CD4-positive, alpha-beta T cell treated with Interleukin-1 beta for 1 hour (primary cell): ENCODE results near the gene NDUFC2.
"Not testable (repeated sequence)": the region's sequence is repeated elsewhere in the genome, so short reads cannot be mapped to it uniquely, and the experiment has no call there.

Experiments used
- DNase-seq, 2 donors: peaks; one replicate each; pipeline ENCODE4 v3.0.0-alpha.2; 2020 to 2022

The NDUFC2 gene

DNA sequence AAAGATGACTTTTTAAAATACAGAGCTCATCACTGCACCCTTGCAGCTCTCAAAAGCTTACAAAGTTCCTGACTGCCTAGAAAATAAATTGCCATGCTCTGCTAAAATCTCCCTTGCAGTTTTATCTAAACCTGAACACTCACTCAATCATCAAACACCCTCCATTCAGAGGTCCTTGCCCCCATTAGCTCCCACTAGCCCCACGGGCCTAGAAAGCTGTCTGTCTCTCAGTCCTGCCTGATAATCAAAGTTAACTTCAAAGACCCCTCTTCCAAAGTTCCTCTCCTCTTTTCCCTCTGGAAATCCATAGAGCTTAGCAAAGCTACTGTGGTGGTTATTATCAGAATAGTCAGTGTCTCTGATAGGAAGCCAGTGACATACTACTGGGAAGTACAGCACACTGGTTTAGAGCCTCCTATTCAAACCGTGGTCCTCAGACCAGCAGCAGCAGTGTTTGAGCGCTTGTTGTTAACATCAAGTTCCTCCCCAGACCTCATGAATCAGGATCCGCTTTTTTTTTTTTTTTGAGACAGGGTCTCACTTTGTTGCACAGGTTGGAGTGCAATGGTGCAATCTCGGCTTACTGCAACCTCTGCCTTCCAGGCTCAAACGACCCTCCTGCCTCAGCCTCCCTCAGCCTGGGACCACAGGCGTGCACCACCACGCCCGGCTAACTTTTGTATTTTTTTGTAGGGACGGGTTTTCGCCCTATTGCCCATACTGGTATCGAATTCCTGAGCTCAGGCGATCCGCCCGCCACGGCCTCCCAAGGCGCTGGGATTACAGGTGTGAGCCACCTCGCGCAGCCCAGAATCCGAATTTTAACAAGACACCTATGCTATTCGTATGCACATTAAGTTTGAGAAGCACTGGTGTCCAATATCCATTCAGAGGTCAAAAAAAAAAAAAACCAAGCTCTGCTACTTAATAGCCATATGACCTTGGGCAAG is 1.2 kb downstream of the NDUFC2 start:
- no peak for DNase-seq

GRCh38 chr11:78077592-78077991 is 2.1 kb downstream of the NDUFC2 start:
- not testable (repeated sequence) for DNase-seq

GRCh38 chr11:78076733-78077403 is 2.8 kb downstream of the NDUFC2 start:
- DNase-seq = no peak

- no peak for DNase-seq
Observed at GRCh38 chr11:78074756-78075155, 4.9 kb downstream of the NDUFC2 start.

GRCh38 chr11:78072455-78072854 is 7.2 kb downstream of the NDUFC2 start:
- DNase-seq = no peak

DNA sequence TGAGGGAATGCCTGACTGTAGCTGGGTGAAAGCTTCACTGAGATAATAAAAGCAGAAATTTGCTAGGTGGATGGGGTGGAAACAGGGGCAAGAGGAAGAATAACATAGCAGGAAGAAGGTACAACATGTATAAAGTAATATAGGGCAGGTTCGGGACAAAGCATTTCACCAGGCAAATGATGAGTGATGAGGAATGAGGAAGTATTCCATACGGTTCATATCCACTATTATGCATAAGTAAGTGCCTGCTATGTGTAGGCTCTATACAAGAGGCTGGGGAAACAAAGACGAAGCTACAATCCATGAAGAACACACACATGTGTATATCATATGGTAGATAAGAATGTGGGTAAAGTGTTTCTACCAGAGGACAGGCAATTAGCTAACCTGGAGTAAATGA is 7.9 kb downstream of the NDUFC2 start:
- DNase-seq = no peak

- no peak for DNase-seq
Observed at GRCh38 chr11:78070621-78071020, 9.0 kb downstream of the NDUFC2 start.

DNA sequence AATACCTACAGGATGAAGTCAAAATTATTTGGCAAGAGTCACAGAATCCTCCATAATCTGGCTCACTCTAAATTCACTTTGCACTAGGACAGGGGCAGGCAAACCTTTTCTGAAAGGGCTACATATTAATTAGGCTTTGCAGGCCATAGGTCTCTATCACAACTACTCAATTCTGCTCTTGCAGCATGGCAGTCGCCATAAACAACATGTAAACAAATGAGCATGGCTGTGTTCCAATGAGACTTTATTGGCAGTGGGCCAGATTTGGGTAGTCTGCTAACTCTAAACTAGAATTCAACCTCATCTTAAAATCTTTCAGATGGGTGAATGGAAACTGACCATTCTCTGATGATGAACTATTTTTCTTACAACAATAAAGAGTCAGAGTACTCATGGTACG is 10.2 kb downstream of the NDUFC2 start:
- no peak for DNase-seq

DNA sequence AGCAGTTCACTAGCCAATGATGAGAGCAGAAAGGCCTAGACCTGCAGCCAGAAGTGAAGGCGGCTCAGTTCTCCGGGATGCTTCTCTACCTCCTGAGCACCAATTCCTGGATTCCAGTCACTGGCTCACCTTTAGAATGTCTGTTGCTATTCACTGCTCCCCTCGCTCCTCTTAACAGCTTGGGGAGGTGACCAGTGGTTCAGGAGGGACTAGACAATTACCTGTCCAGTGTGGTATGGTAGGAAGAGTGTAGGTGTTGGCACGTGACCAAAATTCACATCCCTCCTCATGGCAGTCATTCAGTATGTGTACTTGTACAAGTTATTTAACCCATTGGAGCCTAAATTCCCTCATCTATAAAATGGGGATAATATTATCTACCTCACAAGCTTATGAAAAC is 12.0 kb downstream of the NDUFC2 start:
- no peak for DNase-seq

- DNase-seq = no peak
Observed at GRCh38 chr11:78066471-78066870, 13.2 kb downstream of the NDUFC2 start.

- no peak for DNase-seq
Observed at GRCh38 chr11:78065203-78065602, 14.5 kb downstream of the NDUFC2 start.

DNA sequence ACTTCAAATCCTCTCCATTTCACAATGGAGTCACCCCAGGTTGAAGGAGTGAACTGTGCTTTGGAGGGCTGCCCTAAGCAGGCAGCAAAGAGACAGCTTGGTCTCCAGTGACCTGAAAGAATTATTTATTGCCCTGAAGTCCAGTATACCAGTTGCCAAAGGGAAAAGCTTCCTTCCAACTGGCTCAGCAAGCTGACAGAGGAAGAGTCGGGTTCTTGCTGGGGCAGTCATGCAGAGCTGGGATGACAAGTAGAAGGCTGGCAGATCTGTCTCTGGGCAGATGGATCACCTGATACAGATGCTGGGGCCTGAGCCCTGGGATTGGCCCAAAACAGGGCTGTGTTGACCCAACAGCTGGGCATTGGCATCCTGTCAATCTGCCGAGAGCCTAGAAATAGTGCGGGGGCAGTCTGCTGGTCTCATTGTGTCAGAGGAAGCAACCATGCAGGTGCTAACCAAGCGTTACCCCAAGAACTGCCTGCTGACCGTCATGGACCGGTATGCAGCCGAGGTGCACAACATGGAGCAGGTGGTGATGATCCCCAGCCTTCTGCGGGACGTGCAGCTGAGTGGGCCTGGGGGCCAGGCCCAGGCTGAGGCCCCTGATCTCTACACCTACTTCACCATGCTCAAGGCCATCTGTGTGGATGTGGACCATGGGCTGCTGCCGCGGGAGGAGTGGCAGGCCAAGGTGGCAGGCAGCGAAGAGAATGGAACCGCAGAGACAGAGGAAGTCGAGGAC is 16.1 kb downstream of the NDUFC2 start, which contains the start of gene THRSP:
TSS of gene THRSP (plus strand) at position 422 of the 742 bp plus-strand sequence. CDS start at position 443, 21 bp downstream.
- no peak for DNase-seq

DNA sequence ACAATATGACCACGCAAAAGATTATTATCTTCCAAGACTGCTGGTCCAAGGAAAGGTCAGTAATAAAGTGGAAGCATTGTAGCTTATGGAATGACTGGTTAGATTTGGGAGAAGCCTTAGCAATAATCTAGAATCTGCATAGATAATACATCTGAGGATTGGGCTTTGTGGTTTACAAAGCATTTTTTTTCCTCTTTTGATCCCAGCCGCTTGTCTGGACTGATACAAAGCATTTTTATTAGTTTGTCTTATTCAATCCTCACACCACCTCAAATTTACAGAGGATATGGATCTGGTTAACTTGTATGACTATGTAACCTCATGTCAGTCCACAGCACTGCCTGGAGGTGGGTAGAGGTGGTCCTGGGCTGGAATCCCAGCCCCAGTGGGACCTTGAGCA is 17.0 kb downstream of the NDUFC2 start:
- no peak for DNase-seq

GRCh38 chr11:78061921-78062311 is 17.7 kb downstream of the NDUFC2 start:
- no peak for DNase-seq

DNA sequence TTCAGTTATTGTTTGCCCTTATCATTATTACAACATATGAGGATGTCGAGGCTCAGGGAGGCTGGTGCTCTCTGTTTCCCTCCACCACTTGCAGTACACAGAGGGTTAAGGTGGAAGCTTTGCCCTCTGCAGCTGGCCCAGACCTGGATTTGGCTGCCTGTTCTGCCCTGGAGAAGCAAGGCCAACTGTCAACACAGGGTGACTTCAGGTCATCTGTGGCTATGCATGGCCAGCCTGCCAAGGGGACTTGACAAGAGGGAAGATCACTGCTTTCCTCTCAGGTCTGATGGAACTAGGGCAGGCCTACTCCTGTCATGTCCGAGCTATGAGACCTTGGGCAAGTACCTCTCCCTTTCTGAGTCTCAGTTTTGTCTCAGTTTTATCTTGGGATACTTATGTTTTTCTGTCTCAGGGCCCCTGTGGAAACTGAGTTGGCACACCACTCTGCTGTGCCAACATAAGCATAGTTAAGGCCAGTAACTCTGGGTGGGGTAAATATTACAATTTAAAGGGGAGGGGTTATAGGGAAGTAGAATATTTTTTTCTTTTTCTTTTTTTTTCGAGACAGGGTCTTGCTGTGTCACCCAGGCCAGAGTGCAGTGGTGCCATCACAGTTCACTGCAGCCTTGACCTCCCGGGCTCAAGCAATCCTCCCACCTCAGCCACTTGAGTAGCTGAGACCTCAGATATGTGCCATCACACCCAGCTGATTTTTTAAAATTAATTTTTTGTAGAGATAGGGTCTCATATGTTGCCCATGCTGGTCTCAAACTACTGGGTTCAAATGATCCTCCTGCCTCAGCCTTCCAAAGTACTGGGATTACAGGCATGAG is 18.4 kb downstream of the NDUFC2 start:
- no peak for DNase-seq

- no peak for DNase-seq
Observed at GRCh38 chr11:78060533-78060932, 19.1 kb downstream of the NDUFC2 start.

DNA sequence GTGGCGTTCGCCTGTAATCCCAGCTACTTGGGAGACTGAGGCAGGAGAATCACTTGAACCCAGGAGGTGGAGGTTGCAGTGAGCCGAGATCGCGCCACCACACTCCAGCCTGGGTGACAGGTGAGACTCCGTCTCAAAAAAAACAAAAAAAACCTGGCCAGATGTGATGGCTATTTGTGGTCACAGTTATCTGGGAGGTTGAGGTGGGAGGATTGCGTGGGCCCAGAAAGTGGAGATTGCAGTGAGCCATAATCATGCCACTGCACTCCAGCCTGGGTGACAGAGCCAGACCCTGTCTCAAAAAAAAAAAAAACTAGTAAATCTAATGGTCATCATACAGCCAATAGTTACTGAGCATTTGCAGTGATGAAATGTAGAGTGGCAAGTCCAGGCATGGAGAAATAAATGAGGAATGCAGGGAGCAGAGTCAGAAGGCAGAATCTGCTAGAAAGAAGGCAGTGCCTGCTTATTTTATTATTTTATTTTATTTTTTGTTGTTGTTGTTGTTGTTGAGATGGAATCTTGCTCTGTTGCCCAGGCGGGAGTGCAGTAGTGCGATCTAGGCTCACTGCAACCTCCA is 19.8 kb downstream of the NDUFC2 start:
- DNase-seq = not testable (repeated sequence)

- DNase-seq = no peak
Observed at GRCh38 chr11:78057462-78058055, 22.1 kb downstream of the NDUFC2 start.

DNA sequence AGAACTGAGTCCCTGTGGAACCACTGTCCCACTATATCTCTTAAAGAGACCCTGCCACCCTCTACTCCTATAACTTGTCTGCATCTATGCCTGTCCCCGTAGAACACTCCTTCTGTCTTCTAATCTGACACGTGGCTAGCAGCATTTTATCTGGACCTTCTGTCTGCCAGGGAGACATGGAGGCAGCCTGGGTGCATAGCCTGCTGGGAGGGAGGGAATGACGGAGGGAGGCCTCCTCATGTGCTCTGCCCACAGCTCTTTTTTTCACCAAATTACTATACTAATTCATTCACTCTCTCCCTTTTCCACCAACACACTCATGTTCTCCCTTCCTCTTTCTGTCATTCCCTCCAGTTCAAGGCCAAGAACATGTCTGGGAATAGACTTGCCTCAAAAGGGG is 23.6 kb downstream of the NDUFC2 start:
- no peak for DNase-seq

DNA sequence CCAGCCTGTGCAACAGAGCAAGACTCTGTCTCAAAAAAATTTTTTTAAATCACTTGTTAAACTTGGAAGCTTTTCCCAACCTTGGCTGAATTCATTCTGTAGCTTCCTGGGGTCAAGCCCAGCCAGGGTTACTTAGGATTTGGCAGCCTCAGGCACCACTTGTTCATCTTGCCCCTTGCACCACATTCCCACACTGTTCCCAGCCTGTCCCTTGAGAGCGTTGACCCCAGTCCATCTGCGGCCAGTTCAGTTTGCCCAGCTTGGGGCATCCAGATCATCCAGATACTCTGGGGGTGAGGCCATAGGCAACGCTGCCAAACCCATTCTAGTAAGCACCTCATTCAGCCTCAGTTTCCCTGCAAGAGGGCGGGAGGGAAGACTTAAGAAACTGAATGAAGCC is 24.7 kb downstream of the NDUFC2 start:
- no peak for DNase-seq

GRCh38 chr11:78050964-78051831 is 28.5 kb downstream of the NDUFC2 start:
- DNase-seq = no peak
